Vagina (tissue), 2 donors: Measurements from ENCODE around the gene SVIL.

Source experiments
- POLR2A ChIP-seq, 2 donors: fragments of 450-650 bp; IDR thresholded peaks; one replicate each; pipeline ENCODE4 v1.6.1; 2017; ENCODE audit warnings: antibody characterized with exemption in 2 of 2, mild to moderate bottlenecking in 2 of 2, moderate library complexity in 2 of 2
- POLR2AphosphoS5 ChIP-seq, 2 donors: sonication (generic); formaldehyde crosslinking; IDR thresholded peaks; one replicate each; pipeline ENCODE4 v1.9.0; 2017; ENCODE audit warnings: antibody characterized with exemption in 2 of 2, mild to moderate bottlenecking in 2 of 2, low read depth in 1 of 2; ENCODE audit not compliant: insufficient read depth in 1 of 2
- TF ChIP-seq, protein P1 (sequence below), 3 experiments: fragments of 450-650 bp in 2 of 3; fragments of 200-600 bp in 1 of 3; sonication (generic) in 1 of 3; IDR thresholded peaks; one replicate each; pipeline ENCODE4 v1.5.1; 2017 to 2019; ENCODE audit warnings: antibody characterized with exemption in 3 of 3, mild to moderate bottlenecking in 2 of 3, moderate library complexity in 2 of 3

GRCh38 chr10:29622382-29622922, 12.3 kb downstream of the SVIL start:
- TF ChIP-seq, protein P1, sequence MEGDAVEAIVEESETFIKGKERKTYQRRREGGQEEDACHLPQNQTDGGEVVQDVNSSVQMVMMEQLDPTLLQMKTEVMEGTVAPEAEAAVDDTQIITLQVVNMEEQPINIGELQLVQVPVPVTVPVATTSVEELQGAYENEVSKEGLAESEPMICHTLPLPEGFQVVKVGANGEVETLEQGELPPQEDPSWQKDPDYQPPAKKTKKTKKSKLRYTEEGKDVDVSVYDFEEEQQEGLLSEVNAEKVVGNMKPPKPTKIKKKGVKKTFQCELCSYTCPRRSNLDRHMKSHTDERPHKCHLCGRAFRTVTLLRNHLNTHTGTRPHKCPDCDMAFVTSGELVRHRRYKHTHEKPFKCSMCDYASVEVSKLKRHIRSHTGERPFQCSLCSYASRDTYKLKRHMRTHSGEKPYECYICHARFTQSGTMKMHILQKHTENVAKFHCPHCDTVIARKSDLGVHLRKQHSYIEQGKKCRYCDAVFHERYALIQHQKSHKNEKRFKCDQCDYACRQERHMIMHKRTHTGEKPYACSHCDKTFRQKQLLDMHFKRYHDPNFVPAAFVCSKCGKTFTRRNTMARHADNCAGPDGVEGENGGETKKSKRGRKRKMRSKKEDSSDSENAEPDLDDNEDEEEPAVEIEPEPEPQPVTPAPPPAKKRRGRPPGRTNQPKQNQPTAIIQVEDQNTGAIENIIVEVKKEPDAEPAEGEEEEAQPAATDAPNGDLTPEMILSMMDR (IDR thresholded peaks at IDR 0.05): no peak
- no peak for TF ChIP-seq POLR2A (IDR thresholded peaks at IDR 0.05)
- no peak for TF ChIP-seq POLR2AphosphoS5 (IDR thresholded peaks at IDR 0.05; ENCODE audit: insufficient read depth in 1 of 2, low read depth in 1 of 2)
